DND-41 (cell line): ENCODE measurements around the gene RPS14.
A peak's percentile ranks its signal among the peaks of the same experiment; 100 is the strongest.

Source experiments
- ATAC-seq: fragments of 200-7000 bp; cut with Tn5 transposase; 3 replicates; pipeline ENCODE4 v1.9.1; 2021; ENCODE audit warnings: low read depth; ENCODE audit not compliant: insufficient read depth
- DNase-seq: peaks from one replicate; pipeline ENCODE4 v3.0.0-alpha.2; 2020
- H2AFZ ChIP-seq: 2 replicates; pipeline ENCODE4 v1.6.0; 2012; ENCODE audit warnings: low read depth, low read length
- H3K27ac ChIP-seq: 2 replicates; pipeline ENCODE4 v1.5.1; 2012; ENCODE audit warnings: low read length, inconsistent platforms
- H3K27me3 ChIP-seq: fragments of 200-600 bp; sonication (generic); 2 replicates; pipeline ENCODE4 v1.6.0; 2012; ENCODE audit warnings: low read length, mild to moderate bottlenecking, inconsistent platforms; ENCODE audit not compliant: insufficient read depth, poor library complexity
- H3K36me3 ChIP-seq: 2 replicates; pipeline ENCODE4 v1.5.1; 2012; ENCODE audit warnings: low read length, inconsistent platforms; ENCODE audit not compliant: insufficient read depth
- H3K4me1 ChIP-seq: 2 replicates; pipeline ENCODE4 v1.5.1; 2012; ENCODE audit warnings: mild to moderate bottlenecking, low read length; ENCODE audit not compliant: insufficient read depth
- H3K4me2 ChIP-seq: 2 replicates; pipeline ENCODE4 v1.6.0; 2012; ENCODE audit warnings: mild to moderate bottlenecking, moderate library complexity, low read length, inconsistent platforms; ENCODE audit not compliant: insufficient read depth
- H3K4me3 ChIP-seq, 2 experiments: fragments of 200-600 bp in 1 of 2; shearing (Covaris generic) in 1 of 2; 2 replicates each; pipeline ENCODE4 v1.5.1; 2012 to 2016; ENCODE audit warnings: inconsistent platforms in 2 of 2, low read length in 2 of 2, mild to moderate bottlenecking in 2 of 2, low read depth in 1 of 2, moderate library complexity in 1 of 2
- H3K79me2 ChIP-seq: 2 replicates; pipeline ENCODE4 v1.6.0; 2012; ENCODE audit warnings: low read length, inconsistent platforms; ENCODE audit not compliant: insufficient read depth
- H3K9ac ChIP-seq: 2 replicates; pipeline ENCODE4 v1.6.0; 2012; ENCODE audit warnings: low read depth, mild to moderate bottlenecking, inconsistent platforms, low read length, moderate library complexity
- H3K9me3 ChIP-seq: 2 replicates; pipeline ENCODE4 v1.5.1; 2012; ENCODE audit warnings: low read length, moderate library complexity, mild to moderate bottlenecking, inconsistent platforms; ENCODE audit not compliant: insufficient read depth, severe bottlenecking
- H4K20me1 ChIP-seq: 2 replicates; pipeline ENCODE4 v1.6.0; 2012; ENCODE audit warnings: low read length; ENCODE audit not compliant: insufficient read depth
- CTCF ChIP-seq: IDR thresholded peaks from 2 replicates; pipeline ENCODE4 v1.5.1; 2012; ENCODE audit warnings: borderline replicate concordance, low read length, moderate library complexity, mild to moderate bottlenecking; ENCODE audit not compliant: poor library complexity, severe bottlenecking; ENCODE audit errors: extremely low read depth
- EZH2 ChIP-seq: IDR thresholded peaks from 3 replicates; pipeline ENCODE4 v1.6.1; 2012; ENCODE audit warnings: borderline replicate concordance, low read depth, mild to moderate bottlenecking, moderate library complexity, low read length, inconsistent platforms; ENCODE audit not compliant: severe bottlenecking

The RPS14 gene

GRCh38 chr5:150452914-150453313 is 3.4 kb upstream of the RPS14 start:
- H3K4me2 ChIP-seq: no peak overlapping the region
- H3K27me3 ChIP-seq: no peaks in the 10 kb centered on the region
- no peak for TF ChIP-seq EZH2
- TF ChIP-seq CTCF: no peak

GRCh38 chr5:150451594-150451993 is 2.1 kb upstream of the RPS14 start:
- no peaks in the 10 kb centered on the region for H3K27me3 ChIP-seq
- H3K4me2 ChIP-seq: no peak overlapping the region
- peaks cover 30% of the 10 kb centered on the region for H3K4me1 ChIP-seq
- H3K9ac ChIP-seq: no peak overlapping the region
- no peak for DNase-seq
- ATAC-seq: no peak
- H2AFZ ChIP-seq: no peak overlapping the region
- H3K9me3 ChIP-seq: peaks cover 3% of the 10 kb centered on the region
- peaks cover 27% of the 10 kb centered on the region for H3K36me3 ChIP-seq
- peaks cover 26% of the 10 kb centered on the region for H4K20me1 ChIP-seq
- no peak overlapping the region for H3K4me3 ChIP-seq
- H3K79me2 ChIP-seq: peaks cover 30% of the 10 kb centered on the region
- no peak for TF ChIP-seq CTCF
- no peak for TF ChIP-seq EZH2
- no peak overlapping the region for H3K27ac ChIP-seq

More at GRCh38 chr5:150452914-150453313, 3.4 kb upstream of the RPS14 start:
- peaks cover 14% of the 10 kb centered on the region for H3K36me3 ChIP-seq
- peaks cover 25% of the 10 kb centered on the region for H3K4me1 ChIP-seq
- no peak overlapping the region for H3K27ac ChIP-seq
- H3K9me3 ChIP-seq: peaks cover 3% of the 10 kb centered on the region
- H3K9ac ChIP-seq: no peak overlapping the region
- DNase-seq (no peak), ATAC-seq (no peak)
- no peak overlapping the region for H3K4me3 ChIP-seq
- H2AFZ ChIP-seq: no peak overlapping the region
- H3K79me2 ChIP-seq: peaks cover 17% of the 10 kb centered on the region
- H4K20me1 ChIP-seq: peaks cover 12% of the 10 kb centered on the region

- H4K20me1 ChIP-seq: peaks cover 51% of the 10 kb centered on the region
These were observed 505 bp downstream of the RPS14 start for GRCh38 chr5:150448952-150449516.

More at GRCh38 chr5:150448952-150449516, 505 bp downstream of the RPS14 start:
- Histone ChIP-seq H3K4me3 (peak overlapping the region; percentile 70 to 78), H3K27ac (peak overlapping the region; percentile 100), H3K36me3 (peaks cover 53% of the 10 kb centered on the region), H3K79me2 (peaks cover 39% of the 10 kb centered on the region), H3K27me3 (no peaks in the 10 kb centered on the region), H3K4me1 (peaks cover 35% of the 10 kb centered on the region), H3K9ac (peak overlapping the region; percentile 87), H3K4me2 (peak overlapping the region; percentile 85), H2AFZ (peak overlapping the region; percentile 95), H3K9me3 (peaks cover 3% of the 10 kb centered on the region)
- TF ChIP-seq CTCF: no peak
- no peak for TF ChIP-seq EZH2
- DNase-seq: no peak
- peak; percentile 38 for ATAC-seq
